Kidney epithelial cell (primary cell): ENCODE measurements around the gene GRM4. TPM values are rescaled to one million over a fixed set of nuclear protein-coding genes. Genes with fewer than 3 reads are reported as not detected.

Source experiments
- DNase-seq: peaks from one replicate; pipeline ENCODE4 v3.0.0-alpha.2; 2010; ENCODE audit warnings: low read depth
- H3K27me3 ChIP-seq: 2 replicates; pipeline ENCODE4 v1.6.0; 2011; ENCODE audit warnings: low read length; ENCODE audit not compliant: control insufficient read depth, insufficient read depth
- H3K36me3 ChIP-seq: 2 replicates; pipeline ENCODE4 v1.5.1; 2011; ENCODE audit warnings: low read length; ENCODE audit not compliant: control insufficient read depth, insufficient read depth
- H3K4me3 ChIP-seq: 2 replicates; pipeline ENCODE4 v1.5.1; 2011; ENCODE audit warnings: low read depth, mild to moderate bottlenecking, control low read depth, low read length
- CTCF ChIP-seq: IDR thresholded peaks from 2 replicates; pipeline ENCODE4 v1.5.1; 2011; ENCODE audit warnings: mild to moderate bottlenecking, moderate library complexity, low read length, control low read depth, inconsistent platforms; ENCODE audit not compliant: insufficient read depth, poor library complexity, severe bottlenecking
- total RNA-seq: library from RNA; depleted of rRNA; stranded (reverse); fragments of >200 nt; gene quantifications from 2 replicates; pipeline ENCODE4 v1.2.3, GENCODE V29; 2015

GRM4 gene
- total RNA-seq, 1 donor from 2014 or later, result not detected

- no peak overlapping the region for H3K4me3 ChIP-seq
- H3K27me3 ChIP-seq, result peaks cover 10% of the 10 kb centered on the region
- no peak for DNase-seq
- H3K36me3 ChIP-seq, result no peaks in the 10 kb centered on the region
- no peak for TF ChIP-seq CTCF
These were observed 31.0 kb downstream of the GRM4 start for GRCh38 chr6:34114695-34115402.

GRCh38 chr6:34113532-34113931 is 32.4 kb downstream of the GRM4 start:
- H3K36me3 ChIP-seq, result no peaks in the 10 kb centered on the region

GRCh38 chr6:34112126-34112525 is 33.8 kb downstream of the GRM4 start:
- no peak for TF ChIP-seq CTCF
- H3K4me3 ChIP-seq, result no peak overlapping the region
- DNase-seq, result no peak
- H3K36me3 ChIP-seq, result no peaks in the 10 kb centered on the region
- peaks cover 10% of the 10 kb centered on the region for H3K27me3 ChIP-seq

More at GRCh38 chr6:34113532-34113931, 32.4 kb downstream of the GRM4 start:
- no peak for DNase-seq
- H3K4me3 ChIP-seq, result no peak overlapping the region
- no peak for TF ChIP-seq CTCF
- peaks cover 10% of the 10 kb centered on the region for H3K27me3 ChIP-seq

- no peak for TF ChIP-seq CTCF
- no peak for DNase-seq
- H3K36me3 ChIP-seq, result no peaks in the 10 kb centered on the region
- peaks cover 10% of the 10 kb centered on the region for H3K27me3 ChIP-seq
- H3K4me3 ChIP-seq, result no peak overlapping the region
These were observed 35.3 kb downstream of the GRM4 start for GRCh38 chr6:34110610-34111009.

GRCh38 chr6:34108176-34108575 is 37.7 kb downstream of the GRM4 start:
- no peak for DNase-seq
- Histone ChIP-seq H3K27me3 (peaks cover 17% of the 10 kb centered on the region), H3K36me3 (no peaks in the 10 kb centered on the region), H3K4me3 (no peak overlapping the region)
- TF ChIP-seq CTCF, result no peak

GRCh38 chr6:34106900-34107299 is 39.0 kb downstream of the GRM4 start:
- Histone ChIP-seq H3K27me3 (peaks cover 16% of the 10 kb centered on the region), H3K36me3 (no peaks in the 10 kb centered on the region), H3K4me3 (no peak overlapping the region)
- no peak for DNase-seq
- no peak for TF ChIP-seq CTCF
